ENCODE results near the gene TSHZ3. TPM values are rescaled to one million over a fixed set of nuclear protein-coding genes. Genes with fewer than 3 reads are reported as not detected.

The TSHZ3 gene
- total and polyA plus RNA-seq, 4 donors = 1.9 to 12.9 (median 7.0) TPM

- no peak overlapping the region for H3K9ac ChIP-seq (ENCODE audit: insufficient read depth in 1 of 2, low read length in 2 of 2)
- DNase-seq (no peak), ATAC-seq (ENCODE audit: insufficient read depth, low FRiP score) (no peak)
- no peaks in the 10 kb centered on the region for H3K9me3 ChIP-seq (ENCODE audit: control insufficient read depth in 4 of 4, insufficient read depth in 3 of 4, low read length in 3 of 4)
- peaks cover 0 to 10% (median 4%) of the 10 kb centered on the region in 5 donors for H3K4me1 ChIP-seq (ENCODE audit: control insufficient read depth in 5 of 5, insufficient read depth in 5 of 5, low read length in 5 of 5)
- no peak for TF ChIP-seq CTCF (IDR thresholded peaks at IDR 0.05; ENCODE audit: control extremely low read depth, extremely low read depth)
- 77 to 81% methylated on average over 4 of the region's 4 CpGs for WGBS, 2 donors
- peaks cover 0 to 6% (median 2%) of the 10 kb centered on the region in 4 donors for H3K36me3 ChIP-seq (ENCODE audit: control insufficient read depth in 4 of 4, insufficient read depth in 4 of 4, low read length in 4 of 4)
- H3K4me3 ChIP-seq = no peak overlapping the region
- no peaks in the 10 kb centered on the region for H3K27me3 ChIP-seq (ENCODE audit: control insufficient read depth in 3 of 3, insufficient read depth in 3 of 3, low read length in 2 of 3)
- H3K27ac ChIP-seq (ENCODE audit: low read depth in 1 of 2, low read length in 1 of 2) = no peak overlapping the region
Observed at GRCh38 chr19:31289976-31290375, 59.3 kb downstream of the TSHZ3 start.

GRCh38 chr19:31289381-31289880 lies 59.8 kb downstream of the TSHZ3 start:
- 89 to 93% methylated on average over 10 of the region's 10 CpGs for WGBS, 2 donors
- peaks cover 0 to 10% (median 4%) of the 10 kb centered on the region in 5 donors for H3K4me1 ChIP-seq (ENCODE audit: control insufficient read depth in 5 of 5, insufficient read depth in 5 of 5, low read length in 5 of 5)
- H3K9me3 ChIP-seq (ENCODE audit: control insufficient read depth in 4 of 4, insufficient read depth in 3 of 4, low read length in 3 of 4) = no peaks in the 10 kb centered on the region
- H3K27ac ChIP-seq (ENCODE audit: low read depth in 1 of 2, low read length in 1 of 2) = no peak overlapping the region
- H3K4me3 ChIP-seq = no peak overlapping the region
- H3K27me3 ChIP-seq (ENCODE audit: control insufficient read depth in 3 of 3, insufficient read depth in 3 of 3, low read length in 2 of 3) = no peaks in the 10 kb centered on the region
- H3K36me3 ChIP-seq (ENCODE audit: control insufficient read depth in 4 of 4, insufficient read depth in 4 of 4, low read length in 4 of 4) = peaks cover 0 to 6% (median 2%) of the 10 kb centered on the region in 4 donors
- no peak for DNase-seq
- no peak for ATAC-seq (ENCODE audit: insufficient read depth, low FRiP score)
- no peak for TF ChIP-seq CTCF (IDR thresholded peaks at IDR 0.05; ENCODE audit: control extremely low read depth, extremely low read depth)
- H3K9ac ChIP-seq (ENCODE audit: insufficient read depth in 1 of 2, low read length in 2 of 2) = no peak overlapping the region

- H3K4me3 ChIP-seq = no peak overlapping the region
- TF ChIP-seq CTCF (IDR thresholded peaks at IDR 0.05; ENCODE audit: control extremely low read depth, extremely low read depth) = no peak
- ATAC-seq (ENCODE audit: insufficient read depth, low FRiP score) = no peak
- 82 to 87% methylated on average over 8 of the region's 8 CpGs for WGBS, 2 donors
- no peak for DNase-seq
- no peak overlapping the region for H3K9ac ChIP-seq (ENCODE audit: insufficient read depth in 1 of 2, low read length in 2 of 2)
- peaks cover 0 to 6% (median under 1%) of the 10 kb centered on the region in 4 donors for H3K36me3 ChIP-seq (ENCODE audit: control insufficient read depth in 4 of 4, insufficient read depth in 4 of 4, low read length in 4 of 4)
- H3K9me3 ChIP-seq (ENCODE audit: control insufficient read depth in 4 of 4, insufficient read depth in 3 of 4, low read length in 3 of 4) = no peaks in the 10 kb centered on the region
- no peak overlapping the region for H3K27ac ChIP-seq (ENCODE audit: low read depth in 1 of 2, low read length in 1 of 2)
- H3K4me1 ChIP-seq (ENCODE audit: control insufficient read depth in 5 of 5, insufficient read depth in 5 of 5, low read length in 5 of 5) = peaks cover 0 to 10% (median 2%) of the 10 kb centered on the region in 5 donors
- no peaks in the 10 kb centered on the region for H3K27me3 ChIP-seq (ENCODE audit: control insufficient read depth in 3 of 3, insufficient read depth in 3 of 3, low read length in 2 of 3)
Observed at GRCh38 chr19:31286491-31286890, 62.7 kb downstream of the TSHZ3 start.

DNA sequence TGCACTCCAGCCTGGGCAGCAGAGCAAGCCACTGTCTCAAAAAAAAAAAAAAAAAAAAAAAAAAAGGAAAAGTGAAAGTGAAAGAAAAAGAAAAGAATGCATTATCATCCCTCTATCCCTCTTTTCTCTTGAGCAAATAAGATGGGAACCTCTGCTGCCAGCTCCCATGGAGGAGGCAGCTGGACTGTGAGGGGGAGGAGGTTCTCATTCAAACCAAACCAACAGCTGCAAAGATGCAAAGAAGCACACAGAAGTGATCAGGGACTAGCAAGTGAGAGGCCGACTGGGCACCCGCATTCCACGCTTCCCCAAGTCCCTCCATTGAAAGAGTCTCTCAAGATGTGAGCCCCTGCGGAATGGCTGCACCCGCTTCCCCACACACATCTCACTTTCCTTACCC lies 63.5 kb downstream of the TSHZ3 start:
- ATAC-seq (ENCODE audit: insufficient read depth, low FRiP score) = no peak

More for the DNA sequence above, 63.5 kb downstream of the TSHZ3 start:
- 75 to 92% methylated on average over 5 of the region's 5 CpGs for WGBS, 2 donors
- Histone ChIP-seq H3K9me3 (ENCODE audit: control insufficient read depth in 4 of 4, insufficient read depth in 3 of 4, low read length in 3 of 4) (no peaks in the 10 kb centered on the region), H3K4me3 (no peak overlapping the region), H3K27me3 (ENCODE audit: control insufficient read depth in 3 of 3, insufficient read depth in 3 of 3, low read length in 2 of 3) (no peaks in the 10 kb centered on the region), H3K36me3 (ENCODE audit: control insufficient read depth in 4 of 4, insufficient read depth in 4 of 4, low read length in 4 of 4) (peaks cover 0 to 6% (median 0%) of the 10 kb centered on the region in 4 donors), H3K27ac (ENCODE audit: low read depth in 1 of 2, low read length in 1 of 2) (no peak overlapping the region), H3K9ac (ENCODE audit: insufficient read depth in 1 of 2, low read length in 2 of 2) (no peak overlapping the region), H3K4me1 (ENCODE audit: control insufficient read depth in 5 of 5, insufficient read depth in 5 of 5, low read length in 5 of 5) (peaks cover 0 to 10% (median 2%) of the 10 kb centered on the region in 5 donors)
- DNase-seq = peak; percentile 54 to 57 (median 55)
- TF ChIP-seq CTCF (IDR thresholded peaks at IDR 0.05; ENCODE audit: control extremely low read depth, extremely low read depth) = no peak

All from lung (tissue), 12 donors.